A549 (cell line): Measurements from ENCODE around the gene ZNF441.

Experiments used
- MAFK ChIP-seq: fragments of 450-650 bp; IDR thresholded peaks from 2 replicates; pipeline ENCODE4 v1.6.1; 2014; ENCODE audit not compliant: partially characterized antibody
- POLR2AphosphoS2 ChIP-seq: conservative IDR thresholded peaks from 2 replicates; pipeline ENCODE4 v1.6.1; 2012; ENCODE audit warnings: low read length, improper control_type of control experiment, inconsistent platforms
- TF ChIP-seq, protein P1 (sequence below): fragments of >200 bp; sonication (Bioruptor Twin); formaldehyde crosslinking; IDR thresholded peaks from 3 replicates; pipeline ENCODE4 v1.5.1; 2016
- TF ChIP-seq, protein P2 (sequence below): fragments of 200-600 bp; sonication (generic); IDR thresholded peaks from 2 replicates; pipeline ENCODE4 v1.6.1; 2016; ENCODE audit warnings: antibody characterized with exemption, mild to moderate bottlenecking, moderate library complexity

GRCh38 chr19:11832253-11832912, 65.6 kb downstream of the ZNF441 start:
- TF ChIP-seq, protein P1, sequence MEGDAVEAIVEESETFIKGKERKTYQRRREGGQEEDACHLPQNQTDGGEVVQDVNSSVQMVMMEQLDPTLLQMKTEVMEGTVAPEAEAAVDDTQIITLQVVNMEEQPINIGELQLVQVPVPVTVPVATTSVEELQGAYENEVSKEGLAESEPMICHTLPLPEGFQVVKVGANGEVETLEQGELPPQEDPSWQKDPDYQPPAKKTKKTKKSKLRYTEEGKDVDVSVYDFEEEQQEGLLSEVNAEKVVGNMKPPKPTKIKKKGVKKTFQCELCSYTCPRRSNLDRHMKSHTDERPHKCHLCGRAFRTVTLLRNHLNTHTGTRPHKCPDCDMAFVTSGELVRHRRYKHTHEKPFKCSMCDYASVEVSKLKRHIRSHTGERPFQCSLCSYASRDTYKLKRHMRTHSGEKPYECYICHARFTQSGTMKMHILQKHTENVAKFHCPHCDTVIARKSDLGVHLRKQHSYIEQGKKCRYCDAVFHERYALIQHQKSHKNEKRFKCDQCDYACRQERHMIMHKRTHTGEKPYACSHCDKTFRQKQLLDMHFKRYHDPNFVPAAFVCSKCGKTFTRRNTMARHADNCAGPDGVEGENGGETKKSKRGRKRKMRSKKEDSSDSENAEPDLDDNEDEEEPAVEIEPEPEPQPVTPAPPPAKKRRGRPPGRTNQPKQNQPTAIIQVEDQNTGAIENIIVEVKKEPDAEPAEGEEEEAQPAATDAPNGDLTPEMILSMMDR = no peak
- TF ChIP-seq, protein P2, sequence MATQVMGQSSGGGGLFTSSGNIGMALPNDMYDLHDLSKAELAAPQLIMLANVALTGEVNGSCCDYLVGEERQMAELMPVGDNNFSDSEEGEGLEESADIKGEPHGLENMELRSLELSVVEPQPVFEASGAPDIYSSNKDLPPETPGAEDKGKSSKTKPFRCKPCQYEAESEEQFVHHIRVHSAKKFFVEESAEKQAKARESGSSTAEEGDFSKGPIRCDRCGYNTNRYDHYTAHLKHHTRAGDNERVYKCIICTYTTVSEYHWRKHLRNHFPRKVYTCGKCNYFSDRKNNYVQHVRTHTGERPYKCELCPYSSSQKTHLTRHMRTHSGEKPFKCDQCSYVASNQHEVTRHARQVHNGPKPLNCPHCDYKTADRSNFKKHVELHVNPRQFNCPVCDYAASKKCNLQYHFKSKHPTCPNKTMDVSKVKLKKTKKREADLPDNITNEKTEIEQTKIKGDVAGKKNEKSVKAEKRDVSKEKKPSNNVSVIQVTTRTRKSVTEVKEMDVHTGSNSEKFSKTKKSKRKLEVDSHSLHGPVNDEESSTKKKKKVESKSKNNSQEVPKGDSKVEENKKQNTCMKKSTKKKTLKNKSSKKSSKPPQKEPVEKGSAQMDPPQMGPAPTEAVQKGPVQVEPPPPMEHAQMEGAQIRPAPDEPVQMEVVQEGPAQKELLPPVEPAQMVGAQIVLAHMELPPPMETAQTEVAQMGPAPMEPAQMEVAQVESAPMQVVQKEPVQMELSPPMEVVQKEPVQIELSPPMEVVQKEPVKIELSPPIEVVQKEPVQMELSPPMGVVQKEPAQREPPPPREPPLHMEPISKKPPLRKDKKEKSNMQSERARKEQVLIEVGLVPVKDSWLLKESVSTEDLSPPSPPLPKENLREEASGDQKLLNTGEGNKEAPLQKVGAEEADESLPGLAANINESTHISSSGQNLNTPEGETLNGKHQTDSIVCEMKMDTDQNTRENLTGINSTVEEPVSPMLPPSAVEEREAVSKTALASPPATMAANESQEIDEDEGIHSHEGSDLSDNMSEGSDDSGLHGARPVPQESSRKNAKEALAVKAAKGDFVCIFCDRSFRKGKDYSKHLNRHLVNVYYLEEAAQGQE = no peak
- TF ChIP-seq MAFK (no peak), POLR2AphosphoS2 (no peak)
